ENCODE data around the gene DIPK2A. TPM values are rescaled to one million over a fixed set of nuclear protein-coding genes. Genes with fewer than 3 reads are reported as not detected.

Gene DIPK2A
- total and polyA plus RNA-seq, 11 donors, result 3.3 to 13.9 (median 8.6) TPM

GRCh38 chr3:143977341-143978262 is 6.0 kb downstream of the DIPK2A start:
- H3K36me3 ChIP-seq, result no peaks in the 10 kb centered on the region
- H3K27ac ChIP-seq, result peak overlapping the region in 8 of 12 donors; percentile 5 to 73 (median 22)
- TF ChIP-seq CTCF (IDR thresholded peaks at IDR 0.05) (no peak), POLR2A (IDR thresholded peaks at IDR 0.05) (no peak)
- peaks cover 0 to 65% (median 27%) of the 10 kb centered on the region in 12 donors for H3K4me1 ChIP-seq
- intact Hi-C loops (cut with DNase I), result loop anchor here in 2 of 10 donors (10.0 kb wide), 2 partner anchors 287 to 787 kb away; no protein-coding TSS in a partner anchor
- no peak for ATAC-seq
- no peak for DNase-seq
- H3K9me3 ChIP-seq, result no peaks in the 10 kb centered on the region
- H3K27me3 ChIP-seq, result no peaks in the 10 kb centered on the region
- 64 to 70% (median 69%) methylated on average over 4 of the region's 4 CpGs for whole genome bisulfite sequencing, 4 donors
- peak overlapping the region in 5 of 12 donors; percentile 2 to 30 (median 23) for H3K4me3 ChIP-seq

DNA sequence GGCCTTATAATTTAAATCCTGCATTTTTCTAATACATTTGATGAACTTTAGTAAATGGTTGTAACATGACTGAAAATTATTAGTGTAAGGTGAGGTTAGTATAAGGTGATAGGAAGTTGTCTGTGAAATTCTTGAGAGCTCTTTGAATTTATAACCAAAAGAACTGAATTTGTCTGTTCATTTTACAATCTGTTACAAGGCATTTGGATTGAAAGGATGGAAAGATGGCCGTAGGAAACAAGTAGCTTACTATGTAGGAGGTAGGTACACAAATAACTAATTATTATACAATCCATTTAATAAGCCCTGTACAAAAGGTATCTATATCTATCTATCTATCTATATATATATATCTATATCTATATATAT is 6.6 kb downstream of the DIPK2A start:
- H3K4me3 ChIP-seq, result peak overlapping the region in 1 of 12 donors; percentile 30
- no peak for ATAC-seq
- peaks cover 0 to 65% (median 27%) of the 10 kb centered on the region in 12 donors for H3K4me1 ChIP-seq
- WGBS, 4 donors, result 73 to 84% (median 81%) methylated on average over 1 of the region's 1 CpG
- H3K27me3 ChIP-seq, result no peaks in the 10 kb centered on the region
- TF ChIP-seq CTCF (IDR thresholded peaks at IDR 0.05) (no peak), POLR2A (IDR thresholded peaks at IDR 0.05) (no peak)
- H3K36me3 ChIP-seq, result no peaks in the 10 kb centered on the region
- peak overlapping the region in 2 of 12 donors; percentile 16 to 73 for H3K27ac ChIP-seq
- H3K9me3 ChIP-seq, result no peaks in the 10 kb centered on the region
- DNase-seq, result no peak
- intact Hi-C loops (cut with DNase I), result loop anchor here in 2 of 10 donors (10.0 kb wide), 2 partner anchors 287 to 787 kb away; no protein-coding TSS in a partner anchor

- DNase-seq, result no peak
- H3K27me3 ChIP-seq, result no peaks in the 10 kb centered on the region
- peaks cover 0 to 69% (median 26%) of the 10 kb centered on the region in 12 donors for H3K4me1 ChIP-seq
- H3K4me3 ChIP-seq, result no peak overlapping the region
- ATAC-seq, result no peak
- H3K9me3 ChIP-seq, result no peaks in the 10 kb centered on the region
- no peaks in the 10 kb centered on the region for H3K36me3 ChIP-seq
- peak overlapping the region in 3 of 12 donors; percentile 3 to 39 (median 34) for H3K27ac ChIP-seq
- no peak for TF ChIP-seq POLR2A (IDR thresholded peaks at IDR 0.05)
- no peak for TF ChIP-seq CTCF (IDR thresholded peaks at IDR 0.05)
- intact Hi-C loops (cut with DNase I), result loop anchor here in 2 of 10 donors (10.0 kb wide), 2 partner anchors 286 to 786 kb away; no protein-coding TSS in a partner anchor
- 86 to 93% (median 86%) methylated on average over 2 of the region's 2 CpGs for WGBS, 4 donors
Observed at GRCh38 chr3:143979041-143979440, 7.4 kb downstream of the DIPK2A start.

GRCh38 chr3:143979813-143980212 is 8.2 kb downstream of the DIPK2A start:
- WGBS, 4 donors, result 77 to 89% (median 86%) methylated on average over 2 of the region's 2 CpGs
- intact Hi-C loops (cut with DNase I), result loop anchor here in 2 of 10 donors (10.0 kb wide), 2 partner anchors 285 to 785 kb away; no protein-coding TSS in a partner anchor
- Histone ChIP-seq H3K36me3 (no peaks in the 10 kb centered on the region), H3K4me1 (peaks cover 0 to 68% (median 22%) of the 10 kb centered on the region in 12 donors), H3K27me3 (no peaks in the 10 kb centered on the region), H3K4me3 (no peak overlapping the region), H3K27ac (peak overlapping the region in 1 of 12 donors; percentile 34), H3K9me3 (no peaks in the 10 kb centered on the region)
- ATAC-seq, result peak in 2 of 4 donors; percentile 53 to 80
- no peak for DNase-seq
- TF ChIP-seq POLR2A (IDR thresholded peaks at IDR 0.05) (no peak), CTCF (IDR thresholded peaks at IDR 0.05) (no peak)

Measured in heart left ventricle (tissue), 16 donors.